ENCODE results near the gene C6orf62. TPM values are rescaled to one million over a fixed set of nuclear protein-coding genes. Genes with fewer than 3 reads are reported as not detected.
"Not testable (repeated sequence)": the region's sequence is repeated elsewhere in the genome, so short reads cannot be mapped to it uniquely, and the experiment has no call there.

Gene C6orf62
- total RNA-seq, 1 experiment from 2014 or later: 128 TPM

- H3K79me2 ChIP-seq (ENCODE audit: low read depth): peaks cover 44% of the 10 kb centered on the region
- no peak overlapping the region for H2AFZ ChIP-seq
- no peaks in the 10 kb centered on the region for H3K27me3 ChIP-seq (ENCODE audit: insufficient read depth, low read depth)
- H3K4me1 ChIP-seq (replicated peaks; ENCODE audit: insufficient read depth): peaks cover 25% of the 10 kb centered on the region
- peak overlapping the region; percentile 97; the same call in 1 of the 2 replicates for H3K4me2 ChIP-seq
- ChIA-PET CTCF (no interaction called here), POLR2A (ENCODE audit: unreplicated experiment) (no interaction called here)
- no peak overlapping the region for H3K4me3 ChIP-seq
- peaks cover 23% of the 10 kb centered on the region; the same call in 1 of the 2 replicates for H3K36me3 ChIP-seq (ENCODE audit: low read depth)
- peaks cover 28% of the 10 kb centered on the region for H3K9me3 ChIP-seq (ENCODE audit: insufficient read depth, low read depth)
- H3F3A ChIP-seq (ENCODE audit: insufficient read depth, low read depth): peaks cover 24% of the 10 kb centered on the region
- no peak overlapping the region for H3K27ac ChIP-seq
- no peaks in the 10 kb centered on the region for H4K20me1 ChIP-seq (ENCODE audit: insufficient read depth)
- no peak for TF ChIP-seq EZH2 (IDR thresholded peaks at IDR 0.05; ENCODE audit: low read depth)
- intact Hi-C loops (cut with micrococcal nuclease; ENCODE audit: unreplicated experiment): no loop called here
- no peak for DNase-seq
- H3K9me2 ChIP-seq (ENCODE audit: insufficient read depth): no peaks in the 10 kb centered on the region
- BruUV-seq (replicated peaks): no TSS peak
Observed at GRCh38 chr6:24668997-24669361, 50.0 kb downstream of the C6orf62 start.

- Histone ChIP-seq H3K79me2 (ENCODE audit: low read depth) (peaks cover 51% of the 10 kb centered on the region), H3K4me3 (peak overlapping the region; percentile 98; the same call in 1 of the 2 replicates), H3K36me3 (ENCODE audit: low read depth) (peaks cover 30% of the 10 kb centered on the region; the same call in 1 of the 2 replicates), H3K27ac (peak overlapping the region; percentile 97), H3K4me1 (replicated peaks; ENCODE audit: insufficient read depth) (peaks cover 32% of the 10 kb centered on the region), H3K4me2 (peak overlapping the region; percentile 97), H3K9me3 (ENCODE audit: insufficient read depth, low read depth) (peaks cover 24% of the 10 kb centered on the region), H2AFZ (peak overlapping the region; percentile 92; the same call in 1 of the 2 replicates), H3F3A (ENCODE audit: insufficient read depth, low read depth) (peaks cover 24% of the 10 kb centered on the region)
- CTCF ChIA-PET; POLR2A ChIA-PET (ENCODE audit: unreplicated experiment); DNase-seq; BruUV-seq (replicated peaks); H3K27me3 ChIP-seq (ENCODE audit: insufficient read depth, low read depth); H3K9me2 ChIP-seq (ENCODE audit: insufficient read depth); H4K20me1 ChIP-seq (ENCODE audit: insufficient read depth); intact Hi-C loops (cut with micrococcal nuclease; ENCODE audit: unreplicated experiment): not testable (repeated sequence)
Observed at GRCh38 chr6:24668066-24668996, 50.6 kb downstream of the C6orf62 start.

GRCh38 chr6:24667378-24667803, 51.6 kb downstream of the C6orf62 start:
- no peak for TF ChIP-seq CTCF (conservative IDR thresholded peaks at IDR 0.05)
- TF ChIP-seq EZH2 (IDR thresholded peaks at IDR 0.05; ENCODE audit: low read depth): no peak
- CTCF ChIA-PET: interaction anchor here (1.0 kb wide), 1 partner anchor 84 kb away, joined by 3 read pairs; no protein-coding TSS in a partner anchor
- intact Hi-C loops (cut with micrococcal nuclease; ENCODE audit: unreplicated experiment): loop anchor here (1.0 to 2.0 kb wide), 4 partner anchors 21 to 84 kb away; partner anchors contain the start of gene KIAA0319
- peak overlapping the region; percentile 97 for H3K27ac ChIP-seq
- H3K27me3 ChIP-seq (ENCODE audit: insufficient read depth, low read depth): no peaks in the 10 kb centered on the region
- H4K20me1 ChIP-seq (ENCODE audit: insufficient read depth): no peaks in the 10 kb centered on the region
- peak overlapping the region; percentile 92 for H2AFZ ChIP-seq
- peak in 1 of 2 experiments; percentile 54 for DNase-seq
- TSS peak; percentile 80 for BruUV-seq (replicated peaks)
- peaks cover 19% of the 10 kb centered on the region for H3K9me3 ChIP-seq (ENCODE audit: insufficient read depth, low read depth)
- peaks cover 60% of the 10 kb centered on the region for H3K79me2 ChIP-seq (ENCODE audit: low read depth)
- H3K4me3 ChIP-seq: peak overlapping the region; percentile 98
- no peaks in the 10 kb centered on the region for H3K9me2 ChIP-seq (ENCODE audit: insufficient read depth)
- peaks cover 36% of the 10 kb centered on the region for H3K4me1 ChIP-seq (replicated peaks; ENCODE audit: insufficient read depth)
- H3K4me2 ChIP-seq: peak overlapping the region; percentile 97
- POLR2A ChIA-PET (ENCODE audit: unreplicated experiment): interaction anchor here (0.6 to 0.7 kb wide), 3 partner anchors 11 to 85 kb away, joined by 3 to 5 read pairs (median 5); no protein-coding TSS in a partner anchor
- H3F3A ChIP-seq (ENCODE audit: insufficient read depth, low read depth): peaks cover 24% of the 10 kb centered on the region
- H3K36me3 ChIP-seq (ENCODE audit: low read depth): peaks cover 36% of the 10 kb centered on the region

All from PC-9 (cell line).